GM18861 (cell line): ENCODE data around the gene MFSD8.
"Not testable (repeated sequence)": the region's sequence is repeated elsewhere in the genome, so short reads cannot be mapped to it uniquely, and the experiment has no call there.

Experiments used
- ATAC-seq: cut with Tn5 transposase; IDR thresholded peaks from one replicate; pipeline ENCODE4 v1.9.1; 2021; ENCODE audit not compliant: unreplicated experiment

Gene MFSD8

DNA sequence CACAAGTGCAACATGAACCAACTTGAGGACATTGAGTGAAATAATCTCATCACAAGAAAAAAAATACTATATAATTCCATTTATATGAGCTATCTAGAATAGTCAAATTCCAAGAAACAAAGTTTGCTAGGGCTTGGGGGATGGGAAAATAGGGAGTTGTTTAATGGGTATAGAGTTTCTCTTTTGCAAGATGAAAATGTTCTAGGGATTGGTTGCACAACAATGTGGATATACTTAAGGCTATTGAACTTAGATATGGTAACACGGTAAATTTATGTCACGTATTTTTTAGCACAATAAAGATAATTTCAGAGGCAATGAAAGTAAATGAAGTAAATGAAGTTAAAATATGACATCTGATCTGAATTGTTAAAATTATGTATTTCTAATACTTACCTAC, 7.9 kb downstream of the MFSD8 start:
- ATAC-seq, result no peak

- ATAC-seq, result no peak
Measured at GRCh38 chr4:127936974-127937373, 28.0 kb downstream of the MFSD8 start.

DNA sequence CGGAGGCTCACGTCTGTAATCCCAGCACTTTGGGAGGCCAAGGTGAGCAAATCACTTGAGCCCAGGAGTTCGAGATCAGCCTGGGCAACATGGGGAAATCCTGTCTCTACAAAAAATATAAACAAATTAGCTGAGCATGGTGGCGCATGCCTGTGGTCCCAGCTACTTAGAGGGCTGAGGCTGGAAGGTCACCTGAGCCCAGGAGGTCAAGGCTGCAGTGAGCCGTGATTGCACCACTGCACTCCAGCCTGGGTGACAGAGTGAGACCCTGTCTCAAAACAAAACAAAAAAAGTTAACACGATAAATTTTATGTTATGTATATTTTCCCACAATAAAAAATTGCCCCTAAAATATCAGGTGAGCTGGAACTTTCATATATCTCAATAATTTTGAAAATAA, 33.1 kb downstream of the MFSD8 start:
- not testable (repeated sequence) for ATAC-seq

- ATAC-seq, result no peak
Measured at GRCh38 chr4:127930175-127930574, 34.8 kb downstream of the MFSD8 start.

DNA sequence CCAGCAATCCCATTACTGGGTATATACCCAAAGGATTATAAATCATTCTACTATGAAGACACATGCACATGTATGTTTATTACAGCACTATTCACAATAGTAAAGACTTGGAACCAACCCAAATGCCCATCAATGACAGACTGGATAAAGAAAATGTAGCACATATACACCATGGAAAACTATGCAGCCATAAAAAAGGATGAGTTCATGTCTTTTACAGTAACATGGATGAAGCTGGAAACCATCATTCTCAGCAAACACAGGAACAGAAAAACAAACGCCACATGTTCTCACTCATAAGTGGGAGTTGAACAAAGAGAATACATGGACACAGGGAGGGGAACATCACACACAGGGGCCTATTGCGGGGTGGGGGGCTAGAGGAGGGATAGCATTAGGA, 39.3 kb downstream of the MFSD8 start:
- ATAC-seq, result not testable (repeated sequence)

DNA sequence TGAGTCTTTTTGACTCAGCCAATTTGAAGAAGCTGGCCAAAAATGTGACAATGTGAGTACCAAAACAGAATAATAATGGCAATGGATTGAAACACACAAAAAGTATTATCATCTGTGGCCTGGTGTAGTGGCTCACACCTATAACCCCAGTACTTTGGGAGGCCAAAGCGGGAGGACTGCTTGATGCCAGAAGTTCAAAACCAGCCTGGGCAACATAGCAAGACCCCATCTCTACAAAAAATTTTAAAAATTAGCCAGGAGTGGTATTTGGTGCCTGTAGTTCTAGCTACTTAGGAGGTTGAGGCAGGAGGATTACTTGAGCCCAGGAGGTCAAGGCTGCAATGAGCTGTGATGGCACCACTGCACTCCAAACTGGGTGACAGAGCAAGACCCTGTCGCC, 42.7 kb downstream of the MFSD8 start:
- ATAC-seq, result no peak

DNA sequence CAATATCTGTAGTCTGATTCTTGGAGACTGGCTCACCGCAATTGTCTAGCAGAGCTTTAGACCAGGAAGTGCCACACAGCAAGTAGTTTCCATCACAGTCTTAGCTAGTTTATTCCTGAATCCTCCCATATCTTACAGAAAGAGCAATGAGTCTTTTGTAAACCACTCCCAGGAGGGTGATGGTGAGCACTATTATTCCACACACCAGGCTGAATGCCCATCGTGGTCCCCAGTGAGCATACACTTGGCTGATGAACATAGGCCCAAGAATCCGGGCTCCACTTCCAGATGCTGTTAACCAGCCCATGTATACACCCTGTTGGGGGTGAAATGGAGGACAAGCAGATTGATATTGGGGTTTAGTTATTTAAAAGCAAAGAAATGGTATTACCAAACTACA, 44.5 kb downstream of the MFSD8 start:
- no peak for ATAC-seq

DNA sequence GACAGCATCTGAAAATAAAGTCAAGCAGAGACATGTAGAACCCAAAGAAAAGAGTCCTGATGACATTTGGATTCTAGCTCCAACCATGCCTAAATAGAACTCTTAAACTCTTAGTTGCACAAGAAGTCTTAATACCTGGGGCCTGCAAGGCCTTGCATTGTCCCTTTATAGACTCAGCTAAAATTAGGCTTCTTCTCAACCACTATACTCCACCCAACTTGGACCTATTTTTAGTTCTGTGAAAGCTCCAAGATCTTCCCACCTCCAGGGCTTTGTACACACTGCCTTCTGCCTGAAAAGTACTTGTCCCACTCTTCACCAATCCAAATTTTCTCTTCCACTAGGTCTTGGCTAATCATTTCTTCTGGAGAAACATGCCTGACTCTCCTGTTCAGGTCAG, 47.8 kb downstream of the MFSD8 start:
- no peak for ATAC-seq

DNA sequence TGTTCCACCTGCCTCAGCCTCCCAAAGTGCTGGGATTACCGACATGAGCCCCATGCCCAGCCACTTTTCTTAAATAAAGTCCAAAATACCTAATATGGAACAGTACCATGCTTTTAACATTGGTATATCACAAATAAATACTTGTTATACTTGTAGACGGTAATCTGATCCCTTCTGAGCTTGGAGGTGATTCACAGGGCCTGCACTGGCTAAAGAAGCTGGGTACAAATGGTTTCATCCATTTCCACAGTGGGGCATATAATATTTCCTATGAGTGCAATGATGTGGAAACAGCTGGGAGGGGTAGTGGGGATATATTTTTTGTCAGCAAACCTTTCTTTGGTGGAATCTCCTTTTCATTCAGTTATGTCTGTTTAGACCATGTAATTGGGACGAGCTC, 48.5 kb downstream of the MFSD8 start:
- no peak for ATAC-seq

- no peak for ATAC-seq
Measured at GRCh38 chr4:127905029-127905428, 59.9 kb downstream of the MFSD8 start.

DNA sequence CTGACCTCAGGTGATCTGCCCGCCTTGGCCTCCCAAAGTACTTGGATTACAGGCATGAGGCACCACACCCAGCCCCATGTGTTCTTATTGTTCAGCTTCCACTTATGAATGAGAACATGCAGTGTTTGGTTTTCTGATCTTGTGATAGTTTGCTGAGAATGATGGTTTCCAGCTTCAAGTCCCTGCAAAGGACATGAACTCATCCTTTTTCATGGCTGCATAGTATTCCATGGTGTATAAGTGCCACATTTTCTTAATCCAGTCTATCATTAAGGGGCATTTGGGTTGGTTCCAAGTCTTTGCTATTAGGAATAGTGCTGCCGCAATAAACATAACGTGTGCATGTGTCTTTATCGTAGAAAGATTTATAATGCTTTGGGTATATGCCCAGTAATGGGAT, 65.3 kb downstream of the MFSD8 start:
- not testable (repeated sequence) for ATAC-seq

- peak; percentile 68 for ATAC-seq
Measured at GRCh38 chr4:127896528-127896927, 68.4 kb downstream of the MFSD8 start.

DNA sequence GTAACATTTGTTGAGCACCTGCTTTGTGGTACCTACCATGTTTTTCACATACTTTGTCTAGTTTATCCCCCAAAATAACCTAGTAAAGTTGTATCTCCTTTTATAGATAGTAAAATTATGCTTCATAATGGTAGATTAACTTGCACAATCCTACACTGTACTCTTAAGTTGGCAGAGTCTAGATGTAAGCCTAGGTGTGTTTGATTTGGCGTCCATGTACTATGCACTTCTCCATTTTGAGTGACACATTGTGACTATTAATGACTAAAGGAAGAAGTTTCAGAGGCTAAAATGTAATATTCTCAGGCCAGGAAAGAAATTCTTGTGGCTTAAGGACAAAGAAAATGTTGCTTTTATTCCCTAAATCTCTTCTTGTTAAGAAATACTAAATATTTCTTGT, 68.9 kb downstream of the MFSD8 start:
- ATAC-seq, result no peak

GRCh38 chr4:127889903-127890302, 75.1 kb downstream of the MFSD8 start:
- ATAC-seq, result no peak

GRCh38 chr4:127888559-127888958, 76.4 kb downstream of the MFSD8 start:
- no peak for ATAC-seq

DNA sequence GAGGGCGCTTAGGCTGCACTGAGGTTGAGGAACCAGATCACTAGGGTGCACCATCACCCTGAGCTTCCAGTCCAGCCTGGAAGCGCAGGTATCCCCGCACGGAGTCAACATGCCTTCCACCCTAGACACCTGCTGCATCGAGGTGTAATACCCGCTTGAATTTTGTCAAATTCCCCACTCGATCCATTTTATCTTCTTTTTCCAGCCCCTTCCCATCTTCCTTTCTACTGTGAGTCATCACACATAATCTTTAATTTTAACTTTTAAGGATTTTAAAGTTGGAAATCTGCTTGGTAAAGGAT, 83.5 kb downstream of the MFSD8 start:
- ATAC-seq, result peak; percentile 34

- peak; percentile 92 for ATAC-seq
Measured at GRCh38 chr4:127880763-127881562, 84.0 kb downstream of the MFSD8 start, which contains the start of gene PLK4. TSS of gene PLK4 (plus strand) at chr4:127880893. CDS start at chr4:127881135, 242 bp downstream.

DNA sequence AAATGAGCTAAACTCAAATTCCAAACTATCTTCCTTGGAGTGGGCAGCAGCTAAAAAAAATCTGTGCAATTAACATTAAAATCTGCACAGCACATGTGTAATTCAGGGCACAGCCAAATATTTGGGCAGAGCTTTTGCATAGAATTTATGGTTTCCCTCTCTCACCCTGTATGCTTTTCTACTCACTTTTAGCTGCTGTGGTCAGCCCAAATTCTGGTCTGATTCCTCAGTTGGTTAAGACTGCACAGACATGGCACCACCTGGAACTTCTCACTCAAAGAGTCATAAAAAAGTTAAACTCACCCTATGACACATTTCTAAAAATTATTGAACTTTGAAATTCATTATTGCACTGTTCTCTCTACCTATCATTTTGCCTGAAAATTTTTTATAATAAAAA, 89.2 kb downstream of the MFSD8 start:
- ATAC-seq, result no peak

DNA sequence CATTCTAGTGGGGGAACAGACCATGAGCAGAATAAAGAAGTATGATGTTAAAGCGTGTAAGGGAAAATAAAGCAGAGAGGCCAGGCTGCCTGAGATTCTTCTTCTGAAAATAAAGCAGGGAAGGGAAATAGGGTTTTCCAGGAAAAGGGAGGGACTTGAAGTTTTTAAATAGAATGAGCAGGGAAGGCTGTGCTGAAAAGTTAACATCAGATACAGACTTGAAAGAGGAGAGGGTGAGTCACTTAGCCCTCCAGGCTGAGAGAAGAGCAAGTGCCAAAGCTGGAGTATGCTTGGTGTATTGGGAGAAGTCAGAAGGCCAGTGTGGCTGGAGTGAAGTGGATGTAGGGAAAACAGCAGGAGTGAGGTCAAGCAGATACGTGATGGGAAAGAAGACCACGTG, 94.3 kb downstream of the MFSD8 start:
- no peak for ATAC-seq

DNA sequence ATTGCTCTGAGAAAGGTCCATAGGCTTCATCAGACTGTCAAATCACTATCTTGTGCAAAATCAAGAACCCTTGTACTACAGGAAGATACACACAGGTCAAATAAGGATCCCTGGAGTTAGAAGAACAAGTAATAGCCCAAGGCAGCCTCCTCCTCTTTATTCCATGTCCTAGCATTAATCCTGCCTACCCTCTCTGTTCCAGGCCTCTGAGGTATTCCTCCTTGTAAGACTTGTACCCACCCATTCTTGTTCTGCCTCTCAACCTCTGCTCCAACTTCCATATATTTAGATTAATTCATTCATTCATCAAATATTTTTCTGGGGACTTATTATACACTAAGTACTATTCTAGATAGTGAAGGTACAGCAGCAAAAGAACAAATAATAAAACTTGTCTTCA, 94.7 kb downstream of the MFSD8 start:
- ATAC-seq, result no peak

- no peak for ATAC-seq
Measured at GRCh38 chr4:127868196-127868595, 96.8 kb downstream of the MFSD8 start.
